OCI-LY3 (cell line): ENCODE results near the gene FBXL14.

Experiments used
- H2AFZ ChIP-seq: fragments of 200-600, 300-600 bp; shearing (Covaris generic); 2 replicates; pipeline ENCODE4 v1.6.0; 2014; ENCODE audit warnings: antibody characterized with exemption, low read depth, low read length
- H3K27ac ChIP-seq: fragments of 200-600, 300-600 bp; sonication (generic); 2 replicates; pipeline ENCODE4 v1.5.1; 2014; ENCODE audit warnings: mild to moderate bottlenecking, low read length, moderate library complexity, mixed read lengths
- H3K27me3 ChIP-seq: fragments of 200-600, 300-600 bp; sonication (generic); 2 replicates; pipeline ENCODE4 v1.6.1; 2014; ENCODE audit warnings: low read depth, low read length, mixed read lengths
- H3K36me3 ChIP-seq: fragments of 200-600, 300-600 bp; sonication (generic); replicated peaks from 2 replicates; pipeline ENCODE3; 2014; ENCODE audit warnings: low read depth, low read length, mixed read lengths
- H3K4me1 ChIP-seq: fragments of 300-600, 200-600 bp; sonication (generic); 2 replicates; pipeline ENCODE4 v1.6.1; 2014; ENCODE audit warnings: low read length, mixed read lengths
- H3K4me2 ChIP-seq: fragments of 200-600, 300-600 bp; sonication (generic); 2 replicates; pipeline ENCODE4 v1.6.1; 2014; ENCODE audit warnings: low read length, mixed read lengths
- H3K4me3 ChIP-seq: fragments of 300-600, 200-600 bp; sonication (generic); 2 replicates; pipeline ENCODE4 v1.5.1; 2014; ENCODE audit warnings: antibody characterized with exemption, mild to moderate bottlenecking, low read length, moderate library complexity
- H3K79me2 ChIP-seq: fragments of 300-600, 200-600 bp; shearing (Covaris generic); 2 replicates; pipeline ENCODE4 v1.6.1; 2014; ENCODE audit warnings: mild to moderate bottlenecking, low read length, mixed read lengths
- H3K9ac ChIP-seq: fragments of 300-600, 200-600 bp; shearing (Covaris generic); 2 replicates; pipeline ENCODE4 v1.6.0; 2014; ENCODE audit warnings: mild to moderate bottlenecking, low read length, moderate library complexity
- H3K9me3 ChIP-seq: fragments of 200-600, 300-600 bp; shearing (Covaris generic); 2 replicates; pipeline ENCODE4 v1.6.1; 2014; ENCODE audit warnings: low read length, mixed read lengths; ENCODE audit not compliant: insufficient read depth
- H4K20me1 ChIP-seq: fragments of 200-600, 300-600 bp; sonication (generic); 2 replicates; pipeline ENCODE4 v1.6.1; 2016; ENCODE audit warnings: low read length, mixed read lengths; ENCODE audit not compliant: insufficient read depth
- CTCF ChIP-seq: fragments of 200-600, 300-600 bp; sonication (generic); IDR thresholded peaks from 2 replicates; pipeline ENCODE4 v1.5.1; 2014; ENCODE audit warnings: antibody characterized with exemption, low read length, low read depth
- EZH2phosphoT487 ChIP-seq: fragments of 200-600 bp; shearing (Covaris generic); IDR thresholded peaks from 2 replicates; pipeline ENCODE4 v1.6.1; 2018; ENCODE audit warnings: antibody characterized with exemption, mixed run types, low read depth

Gene FBXL14

GRCh38 chr12:1619159-1619558, 24.8 kb upstream of the FBXL14 start:
- Histone ChIP-seq H3K9me3 (no peaks in the 10 kb centered on the region), H2AFZ (no peak overlapping the region), H3K27me3 (peaks cover 5% of the 10 kb centered on the region; the same call in 1 of the 2 replicates), H3K4me3 (peak overlapping the region; percentile 40), H4K20me1 (peaks cover 20% of the 10 kb centered on the region), H3K4me2 (peak overlapping the region; percentile 58), H3K79me2 (no peaks in the 10 kb centered on the region), H3K36me3 (no peaks in the 10 kb centered on the region), H3K4me1 (peaks cover 34% of the 10 kb centered on the region), H3K27ac (no peak overlapping the region), H3K9ac (no peak overlapping the region)
- TF ChIP-seq CTCF = no peak
- no peak for TF ChIP-seq EZH2phosphoT487

- Histone ChIP-seq H3K79me2 (no peaks in the 10 kb centered on the region), H3K27ac (no peak overlapping the region), H3K4me1 (peaks cover 34% of the 10 kb centered on the region), H3K9ac (no peak overlapping the region), H3K4me2 (peak overlapping the region; percentile 17; the same call in 1 of the 2 replicates), H4K20me1 (peaks cover 17% of the 10 kb centered on the region), H3K4me3 (no peak overlapping the region), H3K27me3 (peaks cover 5% of the 10 kb centered on the region; the same call in 1 of the 2 replicates), H2AFZ (no peak overlapping the region), H3K9me3 (no peaks in the 10 kb centered on the region), H3K36me3 (no peaks in the 10 kb centered on the region)
- TF ChIP-seq EZH2phosphoT487 = no peak
- no peak for TF ChIP-seq CTCF
These were observed 24.1 kb upstream of the FBXL14 start for GRCh38 chr12:1618489-1618888.

GRCh38 chr12:1616233-1617066, 22.1 kb upstream of the FBXL14 start:
- H4K20me1 ChIP-seq = peaks cover 17% of the 10 kb centered on the region
- H3K36me3 ChIP-seq = no peaks in the 10 kb centered on the region
- H3K27ac ChIP-seq = no peak overlapping the region
- no peaks in the 10 kb centered on the region for H3K79me2 ChIP-seq
- no peaks in the 10 kb centered on the region for H3K9me3 ChIP-seq
- peaks cover 5% of the 10 kb centered on the region; the same call in 1 of the 2 replicates for H3K27me3 ChIP-seq
- TF ChIP-seq CTCF = no peak
- no peak for TF ChIP-seq EZH2phosphoT487
- H2AFZ ChIP-seq = no peak overlapping the region
- peak overlapping the region; percentile 7; the same call in 1 of the 2 replicates for H3K4me3 ChIP-seq
- no peak overlapping the region for H3K9ac ChIP-seq
- peak overlapping the region; percentile 52 for H3K4me2 ChIP-seq
- H3K4me1 ChIP-seq = peaks cover 34% of the 10 kb centered on the region

GRCh38 chr12:1614360-1614759, 20.0 kb upstream of the FBXL14 start:
- H3K27me3 ChIP-seq = peaks cover 5% of the 10 kb centered on the region; the same call in 1 of the 2 replicates
- no peaks in the 10 kb centered on the region for H3K9me3 ChIP-seq
- H3K36me3 ChIP-seq = no peaks in the 10 kb centered on the region
- no peak overlapping the region for H2AFZ ChIP-seq
- peaks cover 24% of the 10 kb centered on the region for H3K4me1 ChIP-seq
- H3K4me3 ChIP-seq = no peak overlapping the region
- H3K4me2 ChIP-seq = no peak overlapping the region
- H4K20me1 ChIP-seq = peaks cover 17% of the 10 kb centered on the region
- H3K27ac ChIP-seq = no peak overlapping the region
- no peak for TF ChIP-seq CTCF
- no peak for TF ChIP-seq EZH2phosphoT487
- H3K79me2 ChIP-seq = no peaks in the 10 kb centered on the region
- no peak overlapping the region for H3K9ac ChIP-seq
